ENCODE results near the gene GRID2. TPM values are rescaled to one million over a fixed set of nuclear protein-coding genes. Genes with fewer than 3 reads are reported as not detected.

GRID2 gene
- total RNA-seq, 6 donors from 2014 or later: 0.76 TPM; not detected in 5

- ATAC-seq (ENCODE audit: low FRiP score in 2 of 2): no peak
- no peak for DNase-seq
- TF ChIP-seq POLR2AphosphoS5 (IDR thresholded peaks at IDR 0.05): no peak
- no peak for TF ChIP-seq EP300 (IDR thresholded peaks at IDR 0.05)
- no peak for TF ChIP-seq POLR2A (IDR thresholded peaks at IDR 0.05)
- Histone ChIP-seq H3K9me3 (no peaks in the 10 kb centered on the region), H3K4me3 (no peak overlapping the region), H3K4me1 (no peaks in the 10 kb centered on the region), H3K36me3 (no peaks in the 10 kb centered on the region), H3K27ac (no peak overlapping the region), H3K27me3 (no peaks in the 10 kb centered on the region)
- 74 to 87% methylated on average over 2 of the region's 2 CpGs for WGBS, 2 donors
Measured at GRCh38 chr4:93743022-93743421, 1439.3 kb downstream of the GRID2 start.

DNA sequence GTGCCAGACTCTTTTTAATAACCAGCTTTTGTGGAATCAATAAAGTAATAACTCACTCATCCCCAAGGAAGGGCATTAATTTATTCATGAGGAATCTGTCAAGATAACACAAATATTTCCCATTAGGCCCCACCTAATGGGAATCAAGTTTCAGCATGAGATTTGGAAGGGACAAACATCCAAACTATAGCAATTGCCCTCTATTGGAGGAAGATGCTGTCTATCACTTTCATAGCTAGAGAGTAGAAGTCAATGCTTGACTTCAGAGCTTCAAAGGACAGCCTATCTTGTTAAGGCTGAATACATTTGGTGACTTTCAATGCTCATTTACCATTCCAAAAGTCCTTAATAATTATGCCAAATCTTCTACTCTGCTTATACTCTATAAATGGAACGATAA lies 1439.9 kb downstream of the GRID2 start:
- Histone ChIP-seq H3K27me3 (no peaks in the 10 kb centered on the region), H3K4me1 (no peaks in the 10 kb centered on the region), H3K36me3 (no peaks in the 10 kb centered on the region), H3K9me3 (no peaks in the 10 kb centered on the region), H3K4me3 (no peak overlapping the region), H3K27ac (no peak overlapping the region)
- ATAC-seq (ENCODE audit: low FRiP score in 2 of 2) (no peak), DNase-seq (no peak)
- no peak for TF ChIP-seq EP300 (IDR thresholded peaks at IDR 0.05)
- TF ChIP-seq POLR2AphosphoS5 (IDR thresholded peaks at IDR 0.05): no peak
- no peak for TF ChIP-seq CTCF (IDR thresholded peaks at IDR 0.05)
- TF ChIP-seq POLR2A (IDR thresholded peaks at IDR 0.05): no peak
- WGBS, 2 donors: 100% methylated on average over 1 of the region's 1 CpG

DNA sequence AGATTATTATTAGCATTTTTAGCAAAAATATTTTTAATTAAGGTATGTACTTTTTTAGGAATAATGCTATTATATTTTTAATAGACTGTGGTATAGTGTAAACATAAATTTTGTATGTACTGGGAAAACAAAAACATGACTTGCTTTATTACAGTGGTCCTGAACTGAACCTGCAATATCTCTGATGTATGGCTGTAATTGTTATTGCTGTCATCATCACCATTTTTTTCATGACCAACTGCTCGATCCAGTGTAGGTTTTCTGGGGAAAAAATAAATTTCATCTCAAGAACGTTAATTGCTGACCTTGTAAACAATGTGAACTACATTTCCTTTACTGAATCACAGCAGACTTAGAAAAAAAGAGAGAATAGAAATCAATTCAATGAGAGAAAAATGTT lies 1441.2 kb downstream of the GRID2 start:
- Histone ChIP-seq H3K4me3 (no peak overlapping the region), H3K4me1 (peaks cover 0 to 3% (median 0%) of the 10 kb centered on the region in 4 donors), H3K27me3 (no peaks in the 10 kb centered on the region), H3K27ac (no peak overlapping the region), H3K9me3 (no peaks in the 10 kb centered on the region), H3K36me3 (no peaks in the 10 kb centered on the region)
- ATAC-seq (ENCODE audit: low FRiP score in 2 of 2) (no peak), DNase-seq (no peak)
- WGBS, 2 donors: 47 to 51% methylated on average over 2 of the region's 2 CpGs
- TF ChIP-seq POLR2A (IDR thresholded peaks at IDR 0.05): no peak
- no peak for TF ChIP-seq POLR2AphosphoS5 (IDR thresholded peaks at IDR 0.05)
- no peak for TF ChIP-seq EP300 (IDR thresholded peaks at IDR 0.05)
- no peak for TF ChIP-seq CTCF (IDR thresholded peaks at IDR 0.05)

DNA sequence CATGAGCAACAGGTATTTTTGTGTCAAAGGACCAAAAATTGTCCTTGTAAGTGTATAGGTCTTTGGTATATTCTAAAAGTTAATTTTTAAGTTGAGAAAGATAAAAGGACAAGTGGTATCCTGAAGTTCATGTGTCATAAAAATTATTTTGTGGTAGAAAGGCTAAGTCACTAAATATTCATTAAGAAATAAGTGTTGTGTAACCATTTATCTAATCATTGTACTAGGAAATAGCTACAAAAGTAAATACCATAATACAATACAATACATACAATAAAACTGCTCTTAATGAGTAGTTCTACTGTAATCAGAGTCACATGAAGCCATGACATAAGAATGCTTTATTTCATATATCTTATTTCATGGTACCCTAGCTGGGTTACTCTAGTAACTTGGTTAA lies 1442.3 kb downstream of the GRID2 start:
- no peaks in the 10 kb centered on the region for H3K27me3 ChIP-seq
- TF ChIP-seq POLR2A (IDR thresholded peaks at IDR 0.05) (no peak), POLR2AphosphoS5 (IDR thresholded peaks at IDR 0.05) (no peak), EP300 (IDR thresholded peaks at IDR 0.05) (no peak)
- H3K4me1 ChIP-seq: peaks cover 0 to 3% (median 0%) of the 10 kb centered on the region in 4 donors
- DNase-seq (no peak), ATAC-seq (ENCODE audit: low FRiP score in 2 of 2) (no peak)
- H3K27ac ChIP-seq: no peak overlapping the region
- H3K4me3 ChIP-seq: no peak overlapping the region
- H3K9me3 ChIP-seq: no peaks in the 10 kb centered on the region
- no peaks in the 10 kb centered on the region for H3K36me3 ChIP-seq

GRCh38 chr4:93747220-93747619 lies 1443.5 kb downstream of the GRID2 start:
- no peak for TF ChIP-seq POLR2A (IDR thresholded peaks at IDR 0.05)
- TF ChIP-seq EP300 (IDR thresholded peaks at IDR 0.05): no peak
- TF ChIP-seq CTCF (IDR thresholded peaks at IDR 0.05): no peak
- TF ChIP-seq POLR2AphosphoS5 (IDR thresholded peaks at IDR 0.05): no peak
- WGBS, 2 donors: 64 to 82% methylated on average over 2 of the region's 2 CpGs
- ATAC-seq (ENCODE audit: low FRiP score in 2 of 2): no peak

More at GRCh38 chr4:93747220-93747619, 1443.5 kb downstream of the GRID2 start:
- H3K4me3 ChIP-seq: no peak overlapping the region
- DNase-seq: no peak
- H3K9me3 ChIP-seq: no peaks in the 10 kb centered on the region
- peaks cover 0 to 3% (median 0%) of the 10 kb centered on the region in 4 donors for H3K4me1 ChIP-seq
- H3K27ac ChIP-seq: no peak overlapping the region
- no peaks in the 10 kb centered on the region for H3K27me3 ChIP-seq
- no peaks in the 10 kb centered on the region for H3K36me3 ChIP-seq

All from upper lobe of left lung (tissue), 6 donors.